Measurements from ENCODE around the gene BIRC3.

The BIRC3 gene

GRCh38 chr11:102378818-102379217 is 61.5 kb downstream of the BIRC3 start:
- no peak for DNase-seq

GRCh38 chr11:102382384-102382783 is 65.1 kb downstream of the BIRC3 start:
- DNase-seq: no peak

- DNase-seq: no peak
Observed at GRCh38 chr11:102383839-102384238, 66.6 kb downstream of the BIRC3 start.

- no peak for DNase-seq
Observed at GRCh38 chr11:102384419-102385079, 67.3 kb downstream of the BIRC3 start.

GRCh38 chr11:102385085-102386007 is 68.1 kb downstream of the BIRC3 start:
- DNase-seq: no peak

- no peak for DNase-seq
Observed at GRCh38 chr11:102386136-102386734, 69.0 kb downstream of the BIRC3 start.

- no peak for DNase-seq
Observed at GRCh38 chr11:102387043-102387781, 69.9 kb downstream of the BIRC3 start.
